ENCODE data around the gene RNF213. TPM values are rescaled to one million over a fixed set of nuclear protein-coding genes. Genes with fewer than 3 reads are reported as not detected.

The RNF213 gene
- total and polyA plus RNA-seq, 2 of the 8 experiments (the other 6 are each of a cell fraction or from before 2014, with no cell fraction given): 33.8 to 62.8 TPM

DNA sequence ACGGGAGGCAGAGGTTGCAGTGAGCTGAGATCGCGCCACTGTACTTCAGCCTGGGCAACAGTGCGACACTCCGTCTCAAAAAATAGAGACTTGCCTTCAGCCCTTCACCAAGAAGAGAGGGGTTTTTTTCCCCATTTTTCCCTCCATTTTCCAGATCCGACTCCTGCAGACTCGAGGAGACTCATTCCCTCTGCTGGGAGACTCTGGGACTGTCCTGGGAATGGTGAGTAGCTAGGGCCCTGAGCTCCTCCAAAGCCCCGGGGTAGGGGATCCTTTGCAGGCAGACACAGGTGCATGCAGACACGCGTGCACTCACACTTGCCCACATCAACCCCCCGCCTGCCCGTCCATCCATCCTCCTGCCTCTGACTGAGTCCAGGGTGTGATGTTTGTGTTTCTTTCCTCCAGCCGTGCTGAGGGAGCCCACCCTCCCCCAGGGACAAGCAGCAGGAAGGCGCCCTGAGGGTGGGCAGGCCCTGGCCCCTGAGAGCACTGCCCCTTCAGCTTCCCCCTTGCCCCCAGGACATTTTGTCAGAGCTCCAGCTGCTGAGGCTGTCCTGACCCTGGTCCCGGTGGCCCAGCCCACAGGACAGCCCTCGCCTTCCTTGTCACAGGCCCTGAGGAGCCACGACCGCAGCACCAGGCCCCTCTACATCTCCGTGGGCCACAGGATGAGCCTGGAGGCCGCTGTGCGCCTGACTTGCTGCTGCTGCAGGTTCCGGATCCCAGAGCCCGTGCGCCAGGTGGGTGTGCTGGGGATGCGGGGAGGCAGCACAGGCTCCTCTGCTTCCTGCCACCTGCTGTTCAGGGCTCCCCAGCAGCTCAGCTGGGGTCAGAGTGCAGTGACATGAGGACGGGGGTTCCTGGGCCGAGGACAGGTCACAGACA is 164.5 kb downstream of the RNF213 start:
- no peak overlapping the region for H2BK15ac ChIP-seq (ENCODE audit: low read length)
- ChIA-PET POLR2A (ENCODE audit: partially characterized antibody) (interaction anchor here (1.1 kb wide), 1 partner anchor 48 kb away, joined by 3 read pairs; no protein-coding TSS in a partner anchor), CTCF (ENCODE audit: partially characterized antibody) (interaction anchor here (0.7 to 3.9 kb wide), 22 partner anchors 8 to 545 kb away, joined by 3 to 21 read pairs (median 4); partner anchors contain the start of gene ENDOV)
- no peak overlapping the region for H2BK12ac ChIP-seq (ENCODE audit: low read depth, low read length)
- H2AK5ac ChIP-seq (ENCODE audit: low read depth, low read length): no peak overlapping the region
- H3K14ac ChIP-seq (ENCODE audit: insufficient read length): no peak overlapping the region
- H3K79me1 ChIP-seq (ENCODE audit: low read depth, low read length): no peaks in the 10 kb centered on the region
- H4K8ac ChIP-seq (ENCODE audit: extremely low read depth, insufficient read depth, low read length): peak overlapping the region; percentile 89
- no peak overlapping the region for H4K5ac ChIP-seq (ENCODE audit: insufficient read length, low read depth, low read length)
- H3K27me3 ChIP-seq (replicated peaks in 1 of 4; ENCODE audit: control insufficient read depth in 3 of 4, extremely low read depth in 1 of 4, insufficient read depth in 3 of 4, low read length in 3 of 4): no peaks in the 10 kb centered on the region; a peak in 1 of 7 replicates
- H3K4me3 ChIP-seq (ENCODE audit: extremely low read depth in 1 of 4, insufficient read depth in 2 of 4, low read depth in 3 of 4, low read length in 4 of 4): no peak overlapping the region
- no peak overlapping the region for H3K27ac ChIP-seq (ENCODE audit: low read depth, low read length)
- peak in 1 of 2 experiments; percentile 42 for DNase-seq (ENCODE audit: low read depth in 1 of 2, low spot score in 2 of 2)
- no peak overlapping the region for H2BK120ac ChIP-seq (replicated peaks; ENCODE audit: low read depth, low read length)
- H3K23ac ChIP-seq (ENCODE audit: insufficient read length): no peak overlapping the region
- H3K36me3 ChIP-seq (ENCODE audit: control insufficient read depth in 2 of 4, insufficient read depth in 4 of 4, low read length in 3 of 4): no peaks in the 10 kb centered on the region; a peak in 1 of 8 replicates
- no peak overlapping the region for H2AFZ ChIP-seq (ENCODE audit: low read length)
- no peak overlapping the region for H2BK20ac ChIP-seq (ENCODE audit: low read length)
- H3K9ac ChIP-seq (replicated peaks in 1 of 4; ENCODE audit: extremely low read depth in 1 of 4, low read depth in 3 of 4, low read length in 3 of 4): no peak overlapping the region
- no peaks in the 10 kb centered on the region for H3K79me2 ChIP-seq (ENCODE audit: control insufficient read depth in 1 of 2, insufficient read depth in 2 of 2, low read length in 2 of 2)
- no peak overlapping the region for H2BK5ac ChIP-seq (ENCODE audit: low read depth, low read length)
- H3K9me3 ChIP-seq (ENCODE audit: insufficient read depth in 2 of 2, low read depth in 1 of 2, low read length in 1 of 2): no peaks in the 10 kb centered on the region
- H3K4ac ChIP-seq (replicated peaks; ENCODE audit: insufficient read length, low read depth, low read length): no peak overlapping the region
- TF ChIP-seq SP2 (IDR thresholded peaks at IDR 0.05; ENCODE audit: low read length) (no peak), SIN3A (conservative IDR thresholded peaks at IDR 0.05 in 1 of 2, IDR thresholded peaks at IDR 0.05 in 1 of 2; ENCODE audit: low read depth in 1 of 2, low read length in 2 of 2) (no peak), KDM4A (IDR thresholded peaks at IDR 0.05; ENCODE audit: low read depth, low read length, severe bottlenecking) (no peak)
- TF ChIP-seq, protein P1, sequence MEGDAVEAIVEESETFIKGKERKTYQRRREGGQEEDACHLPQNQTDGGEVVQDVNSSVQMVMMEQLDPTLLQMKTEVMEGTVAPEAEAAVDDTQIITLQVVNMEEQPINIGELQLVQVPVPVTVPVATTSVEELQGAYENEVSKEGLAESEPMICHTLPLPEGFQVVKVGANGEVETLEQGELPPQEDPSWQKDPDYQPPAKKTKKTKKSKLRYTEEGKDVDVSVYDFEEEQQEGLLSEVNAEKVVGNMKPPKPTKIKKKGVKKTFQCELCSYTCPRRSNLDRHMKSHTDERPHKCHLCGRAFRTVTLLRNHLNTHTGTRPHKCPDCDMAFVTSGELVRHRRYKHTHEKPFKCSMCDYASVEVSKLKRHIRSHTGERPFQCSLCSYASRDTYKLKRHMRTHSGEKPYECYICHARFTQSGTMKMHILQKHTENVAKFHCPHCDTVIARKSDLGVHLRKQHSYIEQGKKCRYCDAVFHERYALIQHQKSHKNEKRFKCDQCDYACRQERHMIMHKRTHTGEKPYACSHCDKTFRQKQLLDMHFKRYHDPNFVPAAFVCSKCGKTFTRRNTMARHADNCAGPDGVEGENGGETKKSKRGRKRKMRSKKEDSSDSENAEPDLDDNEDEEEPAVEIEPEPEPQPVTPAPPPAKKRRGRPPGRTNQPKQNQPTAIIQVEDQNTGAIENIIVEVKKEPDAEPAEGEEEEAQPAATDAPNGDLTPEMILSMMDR (IDR thresholded peaks at IDR 0.05; ENCODE audit: control extremely low read depth in 1 of 3, insufficient read depth in 1 of 3, low read depth in 1 of 3, low read length in 3 of 3): peak in 1 of 3 experiments; percentile 8; a peak in 1 of 4 replicates
- H3K4me1 ChIP-seq (replicated peaks in 1 of 4; ENCODE audit: control insufficient read depth in 3 of 4, insufficient read depth in 4 of 4, low read length in 3 of 4): peaks cover 0 to 8% (median 2%) of the 10 kb centered on the region in 4 experiments; a peak in 3 of 7 replicates
- no peaks in the 10 kb centered on the region for H3K23me2 ChIP-seq (ENCODE audit: low read depth, low read length)
- no peak overlapping the region for H4K91ac ChIP-seq (replicated peaks; ENCODE audit: insufficient read length, low read length)
- no peak for FAIRE-seq
- no peak overlapping the region for H3K4me2 ChIP-seq (ENCODE audit: insufficient read depth in 1 of 2, low read depth in 2 of 2, low read length in 2 of 2)
- H4K20me1 ChIP-seq (replicated peaks in 1 of 2; ENCODE audit: control insufficient read depth in 1 of 2, insufficient read depth in 2 of 2, low read length in 2 of 2): peaks cover 3 to 7% of the 10 kb centered on the region in 2 experiments
- WGBS, 2 experiments (ENCODE audit: extremely low coverage in 1 of 2, insufficient coverage in 1 of 2, insufficient read length in 1 of 2, insufficient replicate concordance in 2 of 2, low coverage in 1 of 2, low lambda C conversion rate in 2 of 2, missing lambda C conversion rate in 1 of 2): 87% methylated on average over 23 of the region's 27 CpGs; no CpG with 5 or more reads in 1 of the 2 experiments
- no peak overlapping the region for H3K18ac ChIP-seq (ENCODE audit: extremely low read depth, low read length)
- H3K56ac ChIP-seq (replicated peaks; ENCODE audit: insufficient read length, low read depth, low read length): no peak overlapping the region

Data from H1 (cell line).